B cell (primary cell): ENCODE results near the gene BUB1B. TPM values are rescaled to one million over a fixed set of nuclear protein-coding genes. Genes with fewer than 3 reads are reported as not detected.

Experiments used
- ATAC-seq: fragments of 200-7000 bp; cut with Tn5 transposase; one replicate; pipeline ENCODE4 v1.10.0; 2021; ENCODE audit warnings: low read depth, mild to moderate bottlenecking, moderate number of reproducible peaks, moderate library complexity
- CTCF ChIA-PET: fragments of 350-600 bp; sonication (Branson Sonifier 250); formaldehyde crosslinking; loops from one replicate; lab custom pipeline; 2021; ENCODE audit warnings: antibody characterized with exemption, inconsistent platforms; lab: Charles Lee
- POLR2A ChIA-PET: fragments of 350-600 bp; sonication (Branson Sonifier 250); formaldehyde crosslinking; loops from one replicate; lab custom pipeline; 2021; ENCODE audit warnings: antibody characterized with exemption; lab: Charles Lee
- DNase-seq: peaks from one replicate; pipeline ENCODE4 v3.0.0; 2013
- H2AFZ ChIP-seq: 2 replicates; pipeline ENCODE4 v1.6.1; 2012; ENCODE audit warnings: mild to moderate bottlenecking, low read depth, low read length; ENCODE audit not compliant: insufficient read depth, poor library complexity, severe bottlenecking
- H3K27ac ChIP-seq, 2 donors: 1 replicate in 1 of 2; 2 replicates in 1 of 2; pipeline ENCODE4 v1.5.1; 2012 to 2013; ENCODE audit warnings: low read length in 2 of 2, mild to moderate bottlenecking in 2 of 2, moderate library complexity in 1 of 2
- H3K27me3 ChIP-seq, 4 experiments: fragments of 200-600 bp in 1 of 4; sonication (generic) in 1 of 4; replicated peaks in 1 of 4; 1 replicate in 2 of 4; 2 replicates in 2 of 4; pipeline versions ENCODE4 v1.6.1 to v1.7.0; 2013 to 2016; ENCODE audit warnings: low read length in 3 of 4, mild to moderate bottlenecking in 2 of 4, mixed read lengths in 1 of 4, moderate library complexity in 1 of 4; ENCODE audit not compliant: insufficient read depth in 4 of 4, control insufficient read depth in 3 of 4; ENCODE audit errors: control extremely low read depth in 1 of 4
- H3K36me3 ChIP-seq, 2 experiments: replicated peaks in 1 of 2; 1 replicate in 1 of 2; 2 replicates in 1 of 2; pipeline versions ENCODE4 v1.6.1 to v1.7.1; 2013; ENCODE audit warnings: low read length in 1 of 2; ENCODE audit not compliant: insufficient read depth in 2 of 2, control insufficient read depth in 1 of 2; ENCODE audit errors: control extremely low read depth in 1 of 2, extremely low read depth in 1 of 2
- H3K4me1 ChIP-seq, 2 donors: fragments of 200-600 bp in 1 of 2; sonication (generic) in 1 of 2; 1 replicate in 1 of 2; 2 replicates in 1 of 2; pipeline versions ENCODE4 v1.5.1 to v1.6.1; 2013 to 2017; ENCODE audit warnings: low read length in 2 of 2; ENCODE audit not compliant: control insufficient read depth in 2 of 2, insufficient read depth in 2 of 2
- H3K4me2 ChIP-seq: replicated peaks from 2 replicates; pipeline ENCODE3; 2012; ENCODE audit warnings: mild to moderate bottlenecking, low read depth, low read length; ENCODE audit not compliant: poor library complexity, severe bottlenecking
- H3K4me3 ChIP-seq, 5 experiments: fragments of 200-600 bp in 1 of 5; sonication (generic) in 1 of 5; 1 replicate in 3 of 5; 2 replicates in 2 of 5; pipeline versions ENCODE4 v1.5.1 to v1.7.0; 2011 to 2016; ENCODE audit warnings: low read length in 4 of 5, mild to moderate bottlenecking in 4 of 5, low read depth in 2 of 5, control low read depth in 1 of 5, moderate library complexity in 1 of 5; ENCODE audit not compliant: insufficient read depth in 1 of 5; ENCODE audit errors: control extremely low read depth in 1 of 5, extremely low read depth in 1 of 5
- H3K79me2 ChIP-seq: fragments of 200-600 bp; sonication (generic); one replicate; pipeline ENCODE4 v1.6.0; 2016; ENCODE audit warnings: low read length; ENCODE audit not compliant: control insufficient read depth, insufficient read depth
- H3K9ac ChIP-seq: fragments of 200-600 bp; sonication (generic); 2 replicates; pipeline ENCODE4 v1.6.1; 2017; ENCODE audit warnings: mild to moderate bottlenecking, low read length, moderate library complexity
- H3K9me3 ChIP-seq, 3 donors: one replicate each; pipeline versions ENCODE4 v1.6.1 to v1.7.1; 2013; ENCODE audit warnings: low read length in 2 of 3; ENCODE audit not compliant: control insufficient read depth in 2 of 3, insufficient read depth in 1 of 3; ENCODE audit errors: control extremely low read depth in 1 of 3
- H4K20me1 ChIP-seq: 2 replicates; pipeline ENCODE4 v1.6.0; 2012; ENCODE audit warnings: mild to moderate bottlenecking, low read length; ENCODE audit not compliant: insufficient read depth, control insufficient read depth, poor library complexity, severe bottlenecking
- H3K27ac Mint-ChIP-seq: one replicate; pipeline ENCODE4 v1.8.0; 2021; ENCODE audit warnings: mixed read lengths
- H3K27me3 Mint-ChIP-seq: one replicate; pipeline ENCODE4 v1.8.0; 2021; ENCODE audit warnings: mixed read lengths
- H3K4me1 Mint-ChIP-seq: one replicate; pipeline ENCODE4 v1.8.0; 2021; ENCODE audit warnings: mixed read lengths
- H3K4me3 Mint-ChIP-seq: one replicate; pipeline ENCODE4 v1.8.0; 2021; ENCODE audit warnings: mixed read lengths
- H3K9me3 Mint-ChIP-seq: one replicate; pipeline ENCODE4 v1.8.0; 2022; ENCODE audit warnings: mixed read lengths; ENCODE audit not compliant: insufficient read depth
- EZH2 ChIP-seq: IDR thresholded peaks from 2 replicates; pipeline ENCODE4 v1.6.1; 2012; ENCODE audit warnings: borderline replicate concordance, low read depth, mild to moderate bottlenecking, moderate library complexity, low read length; ENCODE audit not compliant: insufficient read depth, poor library complexity, severe bottlenecking
- WGBS: methylation state at CpG from one replicate; pipeline ENCODE4 v1.1.5; 2013; ENCODE audit warnings: missing lambda C conversion rate; ENCODE audit not compliant: insufficient coverage; 5-methylcytosine and 5-hydroxymethylcytosine counted together
- intact Hi-C: fragments of 100-400 bp; cut with micrococcal nuclease; formaldehyde crosslinking; loops from one replicate; pipeline ENCODE4 v1.10.0; 2022
- polyA plus RNA-seq: library from polyadenylated mRNA; depleted of rRNA; stranded (reverse); fragments of >200 nt; gene quantifications from 2 replicates; pipeline ENCODE4 v1.2.3, GENCODE V29; 2012
- total RNA-seq, 2 donors: library from RNA; stranded (reverse); fragments of 120-200 nt in 1 of 2; gene quantifications; 1 replicate in 1 of 2; 2 replicates in 1 of 2; pipeline versions ENCODE4 v1.2.3 to v1.2.4, GENCODE V29; 2013 to 2022
- TF ChIP-seq, protein P1 (sequence below): fragments of 200-600 bp; IDR thresholded peaks from one replicate; pipeline ENCODE4 v1.8.0; 2022; ENCODE audit warnings: antibody characterized with exemption, mild to moderate bottlenecking

Gene BUB1B
- total and polyA plus RNA-seq, 2 donors (not counting 1 experiment from before 2014, with no cell fraction given), result 0.70 to 4.4 TPM

DNA sequence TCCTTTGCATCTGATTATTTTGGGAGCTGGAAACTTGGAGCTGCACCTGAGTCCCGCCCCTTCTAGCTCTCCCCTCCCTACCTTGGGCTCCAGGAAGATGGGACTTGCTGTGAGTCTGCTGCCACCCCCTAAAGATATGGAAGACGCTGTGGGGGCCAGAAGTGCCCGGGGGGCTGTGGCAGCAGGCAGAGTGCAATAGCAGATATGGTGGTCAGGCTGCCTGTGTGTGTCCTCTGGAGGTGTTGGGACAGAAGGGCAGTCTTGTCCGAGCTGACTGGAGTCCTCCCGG is 78.5 kb downstream of the BUB1B start:
- no peaks in the 10 kb centered on the region for H3K36me3 ChIP-seq
- Mint-ChIP-seq H3K9me3 (no peaks in the 10 kb centered on the region), H3K27ac (no peak overlapping the region), H3K4me1 (peaks cover 36% of the 10 kb centered on the region), H3K27me3 (peaks cover 9% of the 10 kb centered on the region), H3K4me3 (peak overlapping the region; percentile 71)
- peaks cover 0 to 4% (median 0%) of the 10 kb centered on the region in 3 donors for H3K9me3 ChIP-seq
- H3K4me1 ChIP-seq, result peaks cover 30 to 31% of the 10 kb centered on the region in 2 donors
- no peak for DNase-seq
- H3K27ac ChIP-seq, result no peak overlapping the region
- ATAC-seq, result no peak
- peak overlapping the region; percentile 76 for H3K9ac ChIP-seq
- H3K79me2 ChIP-seq, result no peaks in the 10 kb centered on the region
- peaks cover 0 to 18% (median 6%) of the 10 kb centered on the region in 4 experiments for H3K27me3 ChIP-seq
- peak overlapping the region; percentile 80 for H2AFZ ChIP-seq
- intact Hi-C loops, result no loop called here
- TF ChIP-seq, protein P1, sequence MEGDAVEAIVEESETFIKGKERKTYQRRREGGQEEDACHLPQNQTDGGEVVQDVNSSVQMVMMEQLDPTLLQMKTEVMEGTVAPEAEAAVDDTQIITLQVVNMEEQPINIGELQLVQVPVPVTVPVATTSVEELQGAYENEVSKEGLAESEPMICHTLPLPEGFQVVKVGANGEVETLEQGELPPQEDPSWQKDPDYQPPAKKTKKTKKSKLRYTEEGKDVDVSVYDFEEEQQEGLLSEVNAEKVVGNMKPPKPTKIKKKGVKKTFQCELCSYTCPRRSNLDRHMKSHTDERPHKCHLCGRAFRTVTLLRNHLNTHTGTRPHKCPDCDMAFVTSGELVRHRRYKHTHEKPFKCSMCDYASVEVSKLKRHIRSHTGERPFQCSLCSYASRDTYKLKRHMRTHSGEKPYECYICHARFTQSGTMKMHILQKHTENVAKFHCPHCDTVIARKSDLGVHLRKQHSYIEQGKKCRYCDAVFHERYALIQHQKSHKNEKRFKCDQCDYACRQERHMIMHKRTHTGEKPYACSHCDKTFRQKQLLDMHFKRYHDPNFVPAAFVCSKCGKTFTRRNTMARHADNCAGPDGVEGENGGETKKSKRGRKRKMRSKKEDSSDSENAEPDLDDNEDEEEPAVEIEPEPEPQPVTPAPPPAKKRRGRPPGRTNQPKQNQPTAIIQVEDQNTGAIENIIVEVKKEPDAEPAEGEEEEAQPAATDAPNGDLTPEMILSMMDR, result no peak
- no peak for TF ChIP-seq EZH2
- POLR2A ChIA-PET, result interaction anchor here (0.9 kb wide), 1 partner anchor 69 kb away, joined by 3 read pairs; the partner anchor contains the start of gene PLCB2
- 62% methylated on average over 3 of the region's 5 CpGs for WGBS
- no peaks in the 10 kb centered on the region for H4K20me1 ChIP-seq
- H3K4me2 ChIP-seq, result peak overlapping the region; percentile 92
- CTCF ChIA-PET, result interaction anchor here (0.9 to 5.0 kb wide), 7 partner anchors 13 to 194 kb away, joined by 3 to 22 read pairs (median 5); partner anchors contain the start of gene PLCB2
- H3K4me3 ChIP-seq, result peak overlapping the region in 4 of 5 experiments; percentile 22 to 55 (median 34)

DNA sequence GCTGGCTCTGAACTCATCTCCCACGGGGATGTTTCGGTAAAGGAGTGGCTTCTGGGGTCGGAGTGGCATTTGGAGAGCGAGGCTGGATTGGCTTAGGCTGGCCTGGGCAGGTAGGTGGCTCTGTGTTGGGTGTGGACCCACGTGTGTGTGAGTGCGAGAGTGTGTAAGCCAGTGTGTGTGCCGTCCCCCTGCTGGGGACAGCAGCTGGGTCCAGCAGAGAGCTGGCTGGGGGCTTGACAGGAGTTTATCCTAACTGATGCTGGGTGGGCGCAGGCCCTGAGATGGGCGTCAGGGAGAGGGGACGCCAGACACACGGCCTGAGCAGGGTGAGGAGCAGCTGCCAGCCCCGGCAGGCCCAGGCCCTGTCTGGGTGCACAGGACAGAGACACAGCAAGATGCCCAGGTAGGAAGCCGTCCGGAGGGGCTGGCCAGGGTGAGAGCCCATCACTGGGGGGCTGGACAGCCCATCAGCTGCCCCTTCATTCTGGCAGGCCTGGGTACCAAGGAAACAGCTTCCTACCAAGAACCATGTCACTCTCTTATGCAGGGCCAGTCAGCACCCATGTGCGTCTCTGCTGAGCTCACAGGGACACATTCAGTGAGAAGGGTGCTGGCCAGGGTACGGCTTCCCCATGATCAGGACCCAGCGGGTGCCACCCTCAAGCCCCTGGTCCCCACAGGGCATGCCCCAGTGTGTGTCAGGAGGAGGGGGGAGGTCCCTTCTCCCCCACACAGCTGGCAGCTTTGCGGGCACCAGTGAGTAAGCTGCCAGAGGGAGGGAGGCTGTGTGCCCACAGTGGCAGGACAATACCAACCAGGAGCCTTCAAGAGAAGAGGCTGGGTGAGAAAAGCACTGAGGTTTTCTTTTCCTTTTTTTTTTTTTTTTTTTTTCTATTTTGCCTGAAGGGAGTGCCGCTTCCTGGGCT is 79.1 kb downstream of the BUB1B start:
- Histone ChIP-seq H3K27ac (no peak overlapping the region), H2AFZ (peak overlapping the region; percentile 80), H3K9me3 (peaks cover 0 to 4% (median 0%) of the 10 kb centered on the region in 3 donors), H3K36me3 (no peaks in the 10 kb centered on the region), H4K20me1 (no peaks in the 10 kb centered on the region), H3K79me2 (no peaks in the 10 kb centered on the region), H3K4me1 (peaks cover 25% of the 10 kb centered on the region in 2 donors), H3K9ac (peak overlapping the region; percentile 76), H3K27me3 (peaks cover 0 to 18% (median 6%) of the 10 kb centered on the region in 4 experiments), H3K4me3 (no peak overlapping the region), H3K4me2 (peak overlapping the region; percentile 92)
- Mint-ChIP-seq H3K4me1 (peaks cover 30% of the 10 kb centered on the region), H3K4me3 (peak overlapping the region; percentile 71), H3K27ac (no peak overlapping the region), H3K9me3 (no peaks in the 10 kb centered on the region), H3K27me3 (peaks cover 9% of the 10 kb centered on the region)
- ChIA-PET POLR2A (no interaction called here), CTCF (interaction anchor here (1.1 to 5.0 kb wide), 4 partner anchors 14 to 39 kb away, joined by 4 to 22 read pairs (median 6); no protein-coding TSS in a partner anchor)
- WGBS, result 94% methylated on average over 15 of the region's 19 CpGs
- intact Hi-C loops, result no loop called here
- no peak for TF ChIP-seq EZH2
- TF ChIP-seq, protein P1, result no peak
- DNase-seq, result no peak
- no peak for ATAC-seq
